Right renal pelvis (tissue), 4 donors: ENCODE data around the gene TMEFF1. TPM values are rescaled to one million over a fixed set of nuclear protein-coding genes. Genes with fewer than 3 reads are reported as not detected.

Experiments used
- DNase-seq, 4 donors: peaks; one replicate each; pipeline ENCODE4 v3.0.0-alpha.2; 2013; ENCODE audit warnings: low read depth in 4 of 4, low spot score in 3 of 4, missing footprints in 1 of 4
- polyA plus RNA-seq, 4 donors: library from polyadenylated mRNA; unstranded; fragments of 120-200 nt; gene quantifications; one replicate each; pipeline ENCODE4 v1.2.1, GENCODE V29; 2013; ENCODE audit not compliant: insufficient read length in 4 of 4

TMEFF1 gene
- polyA plus RNA-seq, 4 donors: 4.2 to 10.1 (median 6.0) TPM

- peak; percentile 69 to 74 (median 70) for DNase-seq
Measured at GRCh38 chr9:100598641-100599145, 125.7 kb downstream of the TMEFF1 start.

DNA sequence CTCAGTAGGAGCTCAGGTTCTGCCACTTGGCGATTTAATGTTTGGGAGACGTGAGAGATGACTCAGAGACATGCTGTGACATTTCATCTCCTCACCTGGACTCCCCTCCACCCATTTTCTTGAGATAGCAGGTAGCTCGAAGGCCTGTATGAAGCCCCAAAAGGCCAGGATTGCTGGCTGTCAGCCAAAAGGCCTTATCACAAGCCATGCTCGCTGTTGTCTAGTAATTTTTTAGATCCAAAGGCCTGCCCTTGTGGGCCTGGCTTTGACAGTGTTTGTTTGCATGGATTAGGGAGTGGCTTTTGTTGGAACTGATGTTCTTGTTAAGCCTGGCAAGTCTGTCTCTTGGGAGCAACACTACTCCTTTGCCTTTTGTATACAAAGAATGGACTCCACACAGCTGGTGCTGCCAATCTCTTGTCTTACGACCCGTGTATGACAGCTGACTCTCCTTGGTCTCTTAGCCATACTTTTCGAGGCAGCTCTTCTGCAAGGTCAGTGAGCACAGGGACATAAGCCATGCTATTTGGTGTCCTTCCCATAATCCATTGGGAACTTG, 127.7 kb downstream of the TMEFF1 start:
- DNase-seq: no peak

DNA sequence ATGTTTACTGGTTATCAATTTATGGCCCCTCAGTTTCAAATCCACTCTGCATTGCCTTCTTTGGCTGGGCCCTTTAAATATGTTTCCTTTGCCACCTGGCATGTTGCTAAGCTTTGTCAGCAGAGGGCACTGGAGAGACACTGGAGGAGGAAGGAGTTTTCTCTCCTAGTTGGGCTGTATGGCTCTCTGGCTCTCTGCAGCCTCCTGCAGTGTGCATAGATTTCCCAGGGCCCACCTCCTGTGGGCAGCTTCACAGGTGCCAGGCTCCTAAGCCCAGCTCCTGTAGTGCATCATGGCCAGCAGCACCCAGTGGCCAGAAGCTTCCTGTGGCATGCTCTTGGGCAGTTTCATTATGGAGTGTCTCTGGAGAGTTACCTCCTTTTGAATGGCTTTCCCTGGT, 128.3 kb downstream of the TMEFF1 start:
- peak in 2 of 4 donors; percentile 8 to 30 for DNase-seq

DNA sequence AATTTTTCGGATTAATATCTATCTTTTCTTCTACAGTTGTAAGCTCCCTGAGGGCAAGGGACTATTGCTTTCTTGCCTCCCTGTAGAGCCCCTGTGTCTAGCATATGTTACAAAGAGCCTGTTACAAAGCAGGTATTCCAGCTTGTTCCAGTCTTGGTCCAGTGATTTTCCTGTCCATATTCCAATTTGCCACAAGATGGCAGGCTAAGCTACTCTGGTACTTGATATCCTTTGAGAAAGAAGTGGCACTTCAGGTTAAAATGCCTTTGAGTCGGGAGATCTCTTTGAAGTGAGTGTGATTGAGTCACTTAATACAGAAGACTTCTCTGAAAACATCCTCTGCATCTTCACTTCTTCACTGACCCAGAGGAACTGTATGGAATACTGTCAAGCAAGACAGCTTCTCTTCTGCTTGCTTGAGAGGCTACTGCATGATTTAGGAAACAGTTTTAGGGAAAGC, 129.4 kb downstream of the TMEFF1 start:
- DNase-seq: peak in 3 of 4 donors; percentile 44 to 53 (median 47)

DNA sequence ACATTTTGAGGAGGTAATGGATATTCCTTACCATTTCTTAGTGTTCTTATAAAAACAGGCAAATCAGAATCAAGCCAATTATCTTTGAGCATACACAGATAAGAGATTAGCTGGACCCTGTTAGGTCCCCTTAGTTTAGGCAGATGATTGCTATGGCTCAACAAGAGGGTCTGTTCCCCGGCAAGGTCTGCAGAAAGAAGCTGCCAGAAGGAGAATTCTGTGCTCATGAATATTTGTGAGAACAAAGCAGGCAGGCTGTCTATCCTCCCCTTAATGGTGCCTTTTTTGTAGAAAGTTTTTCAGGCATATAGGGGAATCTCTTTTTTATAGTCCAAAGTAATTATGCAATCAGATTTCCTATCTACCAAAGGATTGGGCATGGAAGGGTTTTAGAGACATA, 132.5 kb downstream of the TMEFF1 start:
- DNase-seq: no peak

- no peak for DNase-seq
Measured at GRCh38 chr9:100619194-100619593, 146.2 kb downstream of the TMEFF1 start.

GRCh38 chr9:100619665-100620064, 146.7 kb downstream of the TMEFF1 start:
- DNase-seq: no peak

GRCh38 chr9:100623969-100624368, 151.0 kb downstream of the TMEFF1 start:
- DNase-seq: no peak

DNA sequence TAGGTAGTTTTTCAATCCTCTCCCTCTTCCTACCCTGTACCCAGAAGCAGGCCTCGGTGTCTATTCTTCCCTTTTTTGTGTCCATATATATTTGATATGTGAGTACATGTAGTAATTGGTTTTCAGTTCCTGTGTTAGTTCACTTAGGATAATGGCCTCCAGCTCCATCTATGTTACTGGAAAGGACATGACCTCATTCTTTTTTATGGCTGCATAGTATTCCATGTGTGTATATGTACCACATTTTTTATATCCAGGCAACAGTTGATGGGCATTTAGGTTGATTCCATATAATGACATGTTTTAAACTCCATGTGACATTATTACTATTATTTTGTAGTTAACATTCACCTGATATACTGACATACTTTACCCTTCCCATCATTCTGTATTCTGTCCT, 154.0 kb downstream of the TMEFF1 start:
- no peak for DNase-seq

Other genes with a start within 250 kb of the TMEFF1 start
- gene TEX10, start 120.2 kb upstream of the TMEFF1 start, polyA plus RNA-seq: 10 to 100 TPM; 36.4 to 45.7 (median 43.7) TPM
- 10 to 100 TPM; 21.3 to 24.6 (median 23.8) TPM for gene MSANTD3, start 46.0 kb upstream of the TMEFF1 start, polyA plus RNA-seq
- 1 to 10 TPM; 2.5 to 3.3 (median 3.0) TPM for gene CAVIN4, start 104.9 kb downstream of the TMEFF1 start, polyA plus RNA-seq